HG02852 (cell line): ENCODE measurements around the gene TAT.

Experiments
- ATAC-seq: cut with Tn5 transposase; IDR thresholded peaks from one replicate; pipeline ENCODE4 v1.9.1; 2021; ENCODE audit warnings: mild to moderate bottlenecking, moderate library complexity; ENCODE audit not compliant: unreplicated experiment

The TAT gene

DNA sequence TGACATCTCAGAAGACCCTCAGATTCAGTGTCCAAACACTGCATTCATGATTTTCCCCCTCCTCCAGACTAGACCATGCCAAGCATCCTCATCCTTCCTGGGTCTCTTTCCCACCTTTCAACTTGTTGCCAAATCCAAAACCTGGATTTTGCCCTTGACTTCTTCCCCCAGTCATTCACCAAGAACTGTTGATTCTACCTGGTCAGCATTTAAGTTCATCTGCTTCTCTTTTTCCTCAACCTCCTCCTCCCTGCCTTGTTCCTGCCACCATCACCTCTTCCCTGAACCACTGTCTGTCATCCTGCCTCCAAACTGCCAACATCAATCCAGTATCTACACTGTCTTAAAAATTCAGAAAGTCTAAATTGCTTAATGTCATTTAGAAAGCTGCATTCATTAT, 29.7 kb downstream of the TAT start:
- ATAC-seq: no peak

GRCh38 chr16:71542377-71542776, 34.5 kb downstream of the TAT start:
- peak; percentile 59 for ATAC-seq

DNA sequence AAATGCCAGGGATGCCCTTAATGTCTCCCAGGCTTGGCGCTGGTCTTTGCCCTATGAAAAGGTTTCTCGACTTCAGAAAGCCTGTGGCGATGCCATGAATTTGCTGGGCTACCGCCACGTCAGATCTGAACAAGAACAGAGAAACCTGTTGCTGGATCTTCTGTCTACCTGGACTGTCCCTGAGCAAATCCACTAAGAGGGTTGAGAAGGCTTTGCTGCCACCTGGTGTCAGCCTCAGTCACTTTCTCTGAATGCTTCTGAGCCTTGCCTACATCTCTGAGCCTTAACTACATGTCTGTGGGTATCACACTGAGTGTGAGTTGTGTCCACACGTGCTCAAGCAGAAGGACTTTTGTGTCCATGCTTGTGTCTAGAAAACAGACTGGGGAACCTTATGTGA, 39.2 kb downstream of the TAT start:
- ATAC-seq: no peak

GRCh38 chr16:71536752-71537499, 40.0 kb downstream of the TAT start:
- no peak for ATAC-seq

DNA sequence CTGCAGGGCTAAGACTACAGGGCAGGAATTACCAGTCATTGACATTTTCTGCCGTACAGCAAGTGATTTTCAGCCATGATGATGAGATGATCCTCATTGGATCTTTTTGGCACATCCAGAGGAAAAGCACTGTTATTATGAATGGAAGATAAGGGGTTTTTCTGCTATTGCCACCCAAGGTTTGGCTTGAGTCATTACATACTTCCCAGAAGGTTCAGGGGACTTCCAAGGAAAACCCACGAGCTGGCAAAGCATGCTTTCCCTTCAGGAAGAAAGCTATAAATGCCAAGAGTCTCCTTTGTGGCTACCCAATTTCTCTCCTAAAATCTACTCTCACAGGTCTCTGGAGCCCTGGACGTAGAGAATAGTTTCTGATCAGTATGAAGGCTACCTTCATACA, 44.5 kb downstream of the TAT start:
- ATAC-seq: no peak

DNA sequence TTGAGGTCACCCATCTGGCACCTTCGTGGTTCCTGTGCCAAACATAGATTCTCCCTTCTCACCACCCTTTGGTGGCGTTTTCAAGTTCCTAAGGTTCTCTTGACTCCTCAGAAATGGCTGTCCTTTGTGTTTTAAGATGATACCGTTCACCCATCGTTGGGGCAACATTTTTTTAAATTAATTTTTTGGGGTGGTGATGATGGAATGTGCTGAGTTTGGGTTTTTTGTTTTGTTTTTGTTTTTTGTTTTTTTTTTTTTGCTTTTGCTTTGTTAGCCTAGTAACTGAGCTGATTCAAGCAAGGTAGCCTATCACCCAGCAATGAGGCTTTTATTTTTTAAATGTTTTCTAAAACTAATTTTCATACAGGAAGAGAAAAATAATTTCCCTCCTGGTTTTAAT, 48.0 kb downstream of the TAT start:
- ATAC-seq: no peak

DNA sequence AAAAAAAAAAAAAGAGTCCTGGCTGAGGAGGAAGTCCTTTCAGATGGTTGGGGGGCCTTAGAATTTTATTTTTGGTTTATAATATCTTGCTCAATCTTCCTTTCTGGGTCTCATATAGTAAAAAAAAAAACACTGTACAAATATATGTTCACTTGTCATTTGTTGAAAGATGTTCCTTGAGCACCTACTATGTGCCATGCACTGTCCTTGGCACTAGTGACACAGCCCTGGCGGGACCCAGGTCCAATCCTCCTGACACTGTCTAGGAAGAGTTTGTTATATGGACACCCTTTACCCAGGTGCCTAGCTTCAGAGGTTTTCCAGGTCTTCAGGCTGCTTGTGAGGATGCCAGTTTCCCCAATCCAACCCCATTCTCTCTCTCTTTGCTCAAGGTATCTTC, 48.6 kb downstream of the TAT start:
- no peak for ATAC-seq

GRCh38 chr16:71526111-71526631, 50.7 kb downstream of the TAT start, which contains the start of gene CHST4:
CHST4 (plus strand) TSS chr16:71526426; CDS start chr16:71536678, 10,252 bp downstream.
- ATAC-seq: peak; percentile 60

GRCh38 chr16:71524566-71525553, 52.0 kb downstream of the TAT start:
- ATAC-seq: no peak

DNA sequence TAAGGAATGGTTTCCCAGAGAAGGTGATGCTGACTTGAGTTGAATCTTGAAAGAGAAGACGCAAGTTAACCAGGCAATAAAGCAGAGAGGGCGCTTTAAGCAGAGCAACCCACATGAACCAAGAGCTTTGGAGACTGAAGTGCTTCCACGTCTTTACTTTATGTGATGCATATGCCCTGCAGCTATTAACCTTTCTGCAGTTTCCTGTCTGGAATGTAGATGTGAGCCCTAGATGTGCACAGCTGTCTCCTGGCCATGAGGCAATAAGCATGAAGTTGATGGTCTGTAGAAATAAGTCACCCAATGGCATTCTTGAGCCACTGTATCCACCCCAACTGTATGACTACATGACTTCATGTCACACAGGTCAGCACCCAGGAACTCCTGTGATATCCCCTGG, 56.3 kb downstream of the TAT start:
- ATAC-seq: no peak
